SH-SY5Y (cell line): ENCODE measurements around the gene COX7B2.

Experiments used
- GATA2 ChIP-seq: IDR thresholded peaks from 2 replicates; pipeline ENCODE4 v1.6.1; 2011; ENCODE audit warnings: mild to moderate bottlenecking, low read depth, low read length
- GATA3 ChIP-seq: IDR thresholded peaks from 2 replicates; pipeline ENCODE4 v1.6.1; 2011; ENCODE audit warnings: low read depth, mild to moderate bottlenecking, low read length, moderate library complexity

- no peak for TF ChIP-seq GATA2
- no peak for TF ChIP-seq GATA3
Observed at GRCh38 chr4:46819095-46819494, 90.0 kb downstream of the COX7B2 start.
